ENCODE data around the gene ZC3H7B. TPM values are rescaled to one million over a fixed set of nuclear protein-coding genes. Genes with fewer than 3 reads are reported as not detected.

The ZC3H7B gene
- polyA plus RNA-seq, 3 donors, result 0.31 to 15.7 (median 0.49) TPM

- Histone ChIP-seq H3K79me2 (ENCODE audit: insufficient read depth, low read length) (peaks cover 41% of the 10 kb centered on the region), H3K4me3 (replicated peaks in 1 of 3; ENCODE audit: low read depth in 2 of 3, low read length in 3 of 3) (peak overlapping the region; percentile 90 to 99 (median 96)), H3K27me3 (ENCODE audit: control insufficient read depth in 2 of 2, insufficient read depth in 2 of 2, low read length in 2 of 2) (no peaks in the 10 kb centered on the region), H3K4me1 (ENCODE audit: control insufficient read depth in 1 of 2, insufficient read depth in 2 of 2, low read length in 2 of 2) (peaks cover 25 to 33% of the 10 kb centered on the region in 2 donors), H3K4me2 (replicated peaks; ENCODE audit: extremely low read depth, low read length, poor library complexity, severe bottlenecking) (peak overlapping the region; percentile 100), H3K9ac (ENCODE audit: insufficient read depth, low read length, poor library complexity, severe bottlenecking) (peak overlapping the region; percentile 84), H4K20me1 (ENCODE audit: insufficient read depth, low read length) (no peaks in the 10 kb centered on the region), H3K36me3 (replicated peaks in 1 of 2; ENCODE audit: control insufficient read depth in 1 of 2, insufficient read depth in 2 of 2, low read length in 2 of 2) (peaks cover 4 to 12% of the 10 kb centered on the region in 2 donors), H3K9me3 (replicated peaks in 1 of 2; ENCODE audit: control insufficient read depth in 1 of 2, insufficient read depth in 1 of 2, low read length in 2 of 2) (no peaks in the 10 kb centered on the region), H3K27ac (ENCODE audit: low read depth in 1 of 2, low read length in 2 of 2) (peak overlapping the region; percentile 67 to 97), H2AFZ (ENCODE audit: insufficient read depth, low read depth, low read length, poor library complexity, severe bottlenecking) (peak overlapping the region; percentile 75)
- 0% methylated on average over 11 of the region's 15 CpGs for whole genome bisulfite sequencing (ENCODE audit: insufficient coverage)
- H3K4me1 Mint-ChIP-seq, result peaks cover 34% of the 10 kb centered on the region
- intact Hi-C loops (cut with micrococcal nuclease), result loop anchor here in 1 of 2 donors (2.0 to 10.0 kb wide), 6 partner anchors 82 to 1242 kb away; partner anchors contain the start of genes DESI1, L3MBTL2, ST13 and TEF
- TF ChIP-seq CTCF (IDR thresholded peaks at IDR 0.05), result no peak
- H3K9me3 Mint-ChIP-seq, result no peaks in the 10 kb centered on the region
- H3K27ac Mint-ChIP-seq, result peak overlapping the region; percentile 95 to 99 (median 98)
- H3K4me3 Mint-ChIP-seq, result peak overlapping the region; percentile 80 to 94
- H3K27me3 Mint-ChIP-seq (ENCODE audit: low read depth in 3 of 3), result peaks cover 0 to 5% (median 0%) of the 10 kb centered on the region in 3 donors
- peak; percentile 83 to 90 (median 83) for DNase-seq
- H3K36me3 Mint-ChIP-seq, result peaks cover 12 to 18% of the 10 kb centered on the region in 2 donors
Measured at GRCh38 chr22:41286639-41287091, 14.7 kb upstream of the ZC3H7B start.

GRCh38 chr22:41288245-41288946 lies 12.9 kb upstream of the ZC3H7B start:
- H3K4me3 ChIP-seq (replicated peaks in 1 of 3; ENCODE audit: low read depth in 2 of 3, low read length in 3 of 3), result no peak overlapping the region
- H3K9ac ChIP-seq (ENCODE audit: insufficient read depth, low read length, poor library complexity, severe bottlenecking), result no peak overlapping the region
- H3K4me1 Mint-ChIP-seq, result peaks cover 34% of the 10 kb centered on the region
- peak overlapping the region in 1 of 2 donors; percentile 6 for H3K27ac ChIP-seq (ENCODE audit: low read depth in 1 of 2, low read length in 2 of 2)
- H3K27ac Mint-ChIP-seq, result peak overlapping the region in 5 of 7 donors; percentile 56 to 97 (median 66)
- H3K9me3 ChIP-seq (replicated peaks in 1 of 2; ENCODE audit: control insufficient read depth in 1 of 2, insufficient read depth in 1 of 2, low read length in 2 of 2), result no peaks in the 10 kb centered on the region
- 14% methylated on average over 3 of the region's 9 CpGs for WGBS (ENCODE audit: insufficient coverage)
- peak in 2 of 3 donors; percentile 9 to 49 for DNase-seq
- H3K27me3 Mint-ChIP-seq (ENCODE audit: low read depth in 3 of 3), result peaks cover 0 to 3% (median 0%) of the 10 kb centered on the region in 3 donors
- H2AFZ ChIP-seq (ENCODE audit: insufficient read depth, low read depth, low read length, poor library complexity, severe bottlenecking), result peak overlapping the region; percentile 63
- H3K4me3 Mint-ChIP-seq, result no peak overlapping the region
- peaks cover 25% of the 10 kb centered on the region for H3K79me2 ChIP-seq (ENCODE audit: insufficient read depth, low read length)
- H3K27me3 ChIP-seq (ENCODE audit: control insufficient read depth in 2 of 2, insufficient read depth in 2 of 2, low read length in 2 of 2), result no peaks in the 10 kb centered on the region
- no peaks in the 10 kb centered on the region for H3K9me3 Mint-ChIP-seq
- intact Hi-C loops (cut with micrococcal nuclease), result loop anchor here in 1 of 2 donors (5.0 to 10.0 kb wide), 5 partner anchors 84 to 1244 kb away; partner anchors contain the start of genes L3MBTL2, ST13, TEF and TOB2
- peaks cover 4 to 5% of the 10 kb centered on the region in 2 donors for H3K36me3 ChIP-seq (replicated peaks in 1 of 2; ENCODE audit: control insufficient read depth in 1 of 2, insufficient read depth in 2 of 2, low read length in 2 of 2)
- no peak overlapping the region for H3K4me2 ChIP-seq (replicated peaks; ENCODE audit: extremely low read depth, low read length, poor library complexity, severe bottlenecking)
- H3K4me1 ChIP-seq (ENCODE audit: control insufficient read depth in 1 of 2, insufficient read depth in 2 of 2, low read length in 2 of 2), result peaks cover 25 to 33% of the 10 kb centered on the region in 2 donors
- H4K20me1 ChIP-seq (ENCODE audit: insufficient read depth, low read length), result no peaks in the 10 kb centered on the region
- H3K36me3 Mint-ChIP-seq, result peaks cover 4 to 9% of the 10 kb centered on the region in 2 donors
- TF ChIP-seq CTCF (IDR thresholded peaks at IDR 0.05), result no peak

All from CD14-positive monocyte (primary cell).